Stomach (tissue), 9 donors: ENCODE data around the gene AP4E1. TPM values are rescaled to one million over a fixed set of nuclear protein-coding genes. Genes with fewer than 3 reads are reported as not detected.

Experiments used
- DNase-seq, 2 donors: peaks; one replicate each; pipeline versions ENCODE4 v3.0.0 to v3.0.0-alpha.2; 2013 to 2019
- H3K27ac ChIP-seq, 5 donors: fragments of 200-600 bp in 4 of 5; sonication (generic) in 4 of 5; one replicate each; pipeline ENCODE4 v1.5.1; 2013 to 2019; ENCODE audit warnings: mild to moderate bottlenecking in 1 of 5, moderate library complexity in 1 of 5
- H3K27me3 ChIP-seq, 3 donors: fragments of 200-600 bp; sonication (generic); one replicate each; pipeline ENCODE4 v1.5.1; 2017 to 2019; ENCODE audit warnings: mixed run types in 1 of 3
- H3K36me3 ChIP-seq, 4 donors: fragments of 200-600 bp; sonication (generic); 1 replicate in 3 of 4; 2 replicates in 1 of 4; pipeline ENCODE4 v1.5.1; 2016 to 2019
- H3K4me1 ChIP-seq, 4 donors: fragments of 200-600 bp; sonication (generic); one replicate each; pipeline ENCODE4 v1.5.1; 2016 to 2019
- H3K4me3 ChIP-seq, 4 donors: fragments of 200-600 bp; sonication (generic) in 3 of 4; one replicate each; pipeline ENCODE4 v1.5.1; 2016 to 2019; ENCODE audit warnings: mild to moderate bottlenecking in 1 of 4
- H3K9me3 ChIP-seq, 4 donors: fragments of 200-600 bp; sonication (generic); one replicate each; pipeline ENCODE4 v1.5.1; 2016 to 2019
- EP300 ChIP-seq: sonication (generic); formaldehyde crosslinking; IDR thresholded peaks from one replicate; pipeline ENCODE4 v1.6.1; 2017; ENCODE audit warnings: antibody characterized with exemption
- POLR2A ChIP-seq, 4 donors: fragments of 450-650 bp; IDR thresholded peaks; one replicate each; pipeline ENCODE4 v1.6.1; 2016; ENCODE audit warnings: antibody characterized with exemption in 4 of 4, control low read depth in 2 of 4, mild to moderate bottlenecking in 1 of 4, moderate library complexity in 1 of 4
- POLR2AphosphoS5 ChIP-seq, 3 donors: sonication (generic); formaldehyde crosslinking; IDR thresholded peaks; one replicate each; pipeline ENCODE4 v1.6.1; 2016; ENCODE audit warnings: antibody characterized with exemption in 3 of 3
- WGBS, 5 donors: extraction: QIAGEN DNeasy Blood & Tissue Kit in 3 of 5; methylation state at CpG; one replicate each; pipeline versions ENCODE4 v1.1.5 to v1.1.7; 2013 to 2018; 5-methylcytosine and 5-hydroxymethylcytosine counted together
- intact Hi-C: fragments of 100-400 bp; cut with DNase I; formaldehyde crosslinking; loops from one replicate; pipeline ENCODE4 v1.15.1; 2023; ENCODE audit warnings: low total_unique reads
- polyA plus RNA-seq, 3 donors: library from polyadenylated mRNA; stranded (reverse); fragments of 200-250 nt; gene quantifications; one replicate each; pipeline ENCODE4 v1.2.3, GENCODE V29; 2013
- total RNA-seq, 5 donors: library from RNA; depleted of rRNA; stranded (reverse); fragments of >200 nt; gene quantifications; one replicate each; pipeline versions ENCODE4 v1.1.0 to v1.2.3, GENCODE V29; 2014 to 2016
- TF ChIP-seq, protein P1 (sequence below), 7 experiments: fragments of 450-650 bp in 4 of 7; fragments of 200-600 bp in 3 of 7; sonication (generic) in 3 of 7; IDR thresholded peaks; one replicate each; pipeline ENCODE4 v1.5.1; 2016 to 2019; ENCODE audit warnings: antibody characterized with exemption in 7 of 7, control low read depth in 2 of 7, mild to moderate bottlenecking in 1 of 7
- donor health status: healthy with polysubstance abuse.
- donor health status: Bipolar disorder and iron deficiency.
- donor health status: healthy.

The AP4E1 gene
- total and polyA plus RNA-seq, 8 donors: 1.8 to 31.9 (median 7.6) TPM

DNA sequence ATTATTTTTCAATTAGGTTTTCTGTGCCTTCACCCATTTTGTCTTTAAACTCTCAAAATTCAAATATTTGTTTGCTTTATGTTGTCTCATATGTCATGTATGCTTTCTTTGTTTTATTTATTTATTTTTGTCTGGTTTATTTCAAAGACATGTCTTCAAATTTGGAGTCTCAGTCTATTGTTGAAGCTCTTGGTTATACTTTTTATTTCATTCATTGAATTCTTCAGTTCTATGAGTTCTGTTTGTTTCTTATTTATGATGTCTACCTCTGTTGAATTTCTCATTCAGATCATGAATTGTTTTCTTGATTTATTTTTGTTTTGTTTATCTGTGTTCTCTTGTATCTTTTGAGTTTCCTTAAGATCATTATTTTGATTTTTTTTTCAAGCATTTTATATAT is 55.6 kb downstream of the AP4E1 start:
- peaks cover 15 to 73% (median 46%) of the 10 kb centered on the region in 4 donors for H3K36me3 ChIP-seq
- H3K9me3 ChIP-seq: peaks cover 0 to 40% (median 18%) of the 10 kb centered on the region in 4 donors
- no peak for TF ChIP-seq POLR2AphosphoS5 (IDR thresholded peaks at IDR 0.05)
- no peak for TF ChIP-seq EP300
- no peak for TF ChIP-seq POLR2A (IDR thresholded peaks at IDR 0.05)
- TF ChIP-seq, protein P1, sequence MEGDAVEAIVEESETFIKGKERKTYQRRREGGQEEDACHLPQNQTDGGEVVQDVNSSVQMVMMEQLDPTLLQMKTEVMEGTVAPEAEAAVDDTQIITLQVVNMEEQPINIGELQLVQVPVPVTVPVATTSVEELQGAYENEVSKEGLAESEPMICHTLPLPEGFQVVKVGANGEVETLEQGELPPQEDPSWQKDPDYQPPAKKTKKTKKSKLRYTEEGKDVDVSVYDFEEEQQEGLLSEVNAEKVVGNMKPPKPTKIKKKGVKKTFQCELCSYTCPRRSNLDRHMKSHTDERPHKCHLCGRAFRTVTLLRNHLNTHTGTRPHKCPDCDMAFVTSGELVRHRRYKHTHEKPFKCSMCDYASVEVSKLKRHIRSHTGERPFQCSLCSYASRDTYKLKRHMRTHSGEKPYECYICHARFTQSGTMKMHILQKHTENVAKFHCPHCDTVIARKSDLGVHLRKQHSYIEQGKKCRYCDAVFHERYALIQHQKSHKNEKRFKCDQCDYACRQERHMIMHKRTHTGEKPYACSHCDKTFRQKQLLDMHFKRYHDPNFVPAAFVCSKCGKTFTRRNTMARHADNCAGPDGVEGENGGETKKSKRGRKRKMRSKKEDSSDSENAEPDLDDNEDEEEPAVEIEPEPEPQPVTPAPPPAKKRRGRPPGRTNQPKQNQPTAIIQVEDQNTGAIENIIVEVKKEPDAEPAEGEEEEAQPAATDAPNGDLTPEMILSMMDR (IDR thresholded peaks at IDR 0.05): no peak
- H3K4me3 ChIP-seq: no peak overlapping the region
- no peak for DNase-seq
- no peaks in the 10 kb centered on the region for H3K27me3 ChIP-seq
- no peak overlapping the region for H3K27ac ChIP-seq
- H3K4me1 ChIP-seq: no peaks in the 10 kb centered on the region
- intact Hi-C loops: no loop called here

DNA sequence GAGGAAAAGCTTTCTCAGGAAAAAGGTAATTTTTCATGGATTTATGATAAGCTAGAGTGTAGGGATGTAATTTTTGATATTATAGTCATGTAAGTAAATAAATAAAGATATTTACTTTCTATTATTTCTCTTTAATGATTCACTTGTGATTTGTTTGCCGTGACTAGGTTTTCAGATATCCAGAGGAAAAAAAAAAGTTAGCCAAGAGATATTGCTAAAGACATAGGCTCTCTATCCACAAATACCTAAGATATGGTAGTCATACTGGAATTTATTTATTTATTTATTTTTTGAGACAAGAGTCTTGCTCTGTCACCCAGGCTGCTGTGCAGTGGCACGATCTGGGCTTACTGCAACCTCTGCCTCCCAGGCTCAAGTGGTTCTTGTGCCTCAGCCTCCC is 59.9 kb downstream of the AP4E1 start:
- Histone ChIP-seq H3K4me3 (no peak overlapping the region), H3K27ac (no peak overlapping the region), H3K27me3 (no peaks in the 10 kb centered on the region), H3K4me1 (no peaks in the 10 kb centered on the region), H3K9me3 (peaks cover 0 to 60% (median 38%) of the 10 kb centered on the region in 4 donors), H3K36me3 (peaks cover 20 to 92% (median 64%) of the 10 kb centered on the region in 4 donors)
- TF ChIP-seq POLR2A (IDR thresholded peaks at IDR 0.05) (no peak), EP300 (no peak)
- WGBS, 5 donors: 96 to 100% (median 98%) methylated on average over 2 of the region's 2 CpGs
- DNase-seq: no peak
- intact Hi-C loops: no loop called here

DNA sequence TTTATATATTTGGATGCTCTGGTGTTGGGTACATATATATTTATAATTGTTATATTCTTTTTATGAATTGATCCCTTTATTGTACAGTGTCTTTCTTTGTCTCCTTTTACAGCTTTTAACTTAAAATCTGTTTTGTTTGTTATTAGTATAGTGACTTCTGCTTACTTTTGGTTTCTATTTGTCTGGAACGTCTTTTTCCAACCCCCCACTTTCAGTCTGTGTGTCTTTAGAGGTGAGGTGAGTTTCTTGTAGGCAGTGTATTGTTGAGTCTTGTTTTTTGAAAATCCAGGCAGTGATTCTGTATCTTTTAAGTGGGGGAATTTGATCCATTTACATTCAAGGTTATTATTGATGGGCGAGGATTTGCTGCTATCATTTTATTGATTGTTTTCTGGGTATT is 62.0 kb downstream of the AP4E1 start:
- H3K4me1 ChIP-seq: no peaks in the 10 kb centered on the region
- DNase-seq: no peak
- no peak overlapping the region for H3K4me3 ChIP-seq
- H3K27ac ChIP-seq: no peak overlapping the region
- 86 to 95% (median 93%) methylated on average over 2 of the region's 2 CpGs for WGBS, 5 donors
- H3K9me3 ChIP-seq: peaks cover 0 to 38% (median 24%) of the 10 kb centered on the region in 4 donors
- H3K27me3 ChIP-seq: no peaks in the 10 kb centered on the region
- intact Hi-C loops: no loop called here
- H3K36me3 ChIP-seq: peaks cover 22 to 91% (median 79%) of the 10 kb centered on the region in 4 donors
- TF ChIP-seq, protein P1 (IDR thresholded peaks at IDR 0.05): no peak
- no peak for TF ChIP-seq POLR2A (IDR thresholded peaks at IDR 0.05)
- TF ChIP-seq POLR2AphosphoS5 (IDR thresholded peaks at IDR 0.05): no peak
- no peak for TF ChIP-seq EP300

DNA sequence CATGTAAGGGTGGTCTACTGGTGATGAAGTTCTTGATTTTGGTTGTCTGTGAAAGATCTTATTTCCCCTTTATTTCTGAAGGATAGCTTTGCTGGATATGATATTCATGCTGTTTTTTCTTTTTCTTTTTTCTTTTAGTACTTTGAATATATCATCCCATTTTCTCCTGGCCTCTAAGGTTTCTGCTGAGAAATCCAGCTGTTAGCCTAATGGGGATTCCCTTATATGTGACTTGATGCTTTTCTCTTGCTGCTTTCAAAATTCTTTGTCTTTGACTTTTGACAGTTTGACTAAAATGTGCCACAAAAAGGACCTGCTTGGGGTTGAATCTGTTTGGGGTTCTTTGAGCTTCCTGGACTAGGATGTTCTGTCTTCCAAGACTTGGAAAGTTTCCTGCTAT is 62.6 kb downstream of the AP4E1 start:
- DNase-seq: no peak
- TF ChIP-seq, protein P1 (IDR thresholded peaks at IDR 0.05): no peak
- TF ChIP-seq EP300 (no peak), POLR2A (IDR thresholded peaks at IDR 0.05) (no peak), POLR2AphosphoS5 (IDR thresholded peaks at IDR 0.05) (no peak)
- intact Hi-C loops: no loop called here
- Histone ChIP-seq H3K4me1 (no peaks in the 10 kb centered on the region), H3K36me3 (peaks cover 22 to 85% (median 79%) of the 10 kb centered on the region in 4 donors), H3K27ac (no peak overlapping the region), H3K4me3 (no peak overlapping the region), H3K27me3 (no peaks in the 10 kb centered on the region), H3K9me3 (peaks cover 0 to 32% (median 24%) of the 10 kb centered on the region in 4 donors)

DNA sequence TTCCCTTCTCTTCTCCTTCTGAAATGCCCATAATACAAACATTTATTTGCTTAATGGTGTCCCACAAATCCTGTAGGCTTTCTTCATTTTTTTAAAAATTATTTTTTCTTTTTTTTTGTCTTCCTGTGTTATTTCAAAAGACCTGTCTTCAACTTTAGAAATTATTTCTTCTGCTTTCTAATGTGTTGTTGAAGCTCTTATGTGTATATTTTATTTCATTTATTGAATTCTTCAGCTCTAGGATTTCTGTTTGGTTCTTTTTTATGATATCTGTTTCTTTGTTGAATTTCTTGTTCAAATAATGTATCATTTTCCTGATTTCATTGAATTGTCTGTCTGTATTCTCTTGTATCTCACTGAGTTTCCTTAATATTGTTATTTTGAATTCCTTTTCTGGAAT is 63.1 kb downstream of the AP4E1 start:
- Histone ChIP-seq H3K27ac (no peak overlapping the region), H3K4me3 (no peak overlapping the region), H3K36me3 (peaks cover 22 to 82% (median 79%) of the 10 kb centered on the region in 4 donors), H3K4me1 (peaks cover 0 to under 1% (median 0%) of the 10 kb centered on the region in 4 donors), H3K27me3 (no peaks in the 10 kb centered on the region), H3K9me3 (peaks cover 0 to 32% (median 24%) of the 10 kb centered on the region in 4 donors)
- intact Hi-C loops: no loop called here
- DNase-seq: no peak
- TF ChIP-seq POLR2A (IDR thresholded peaks at IDR 0.05) (no peak), POLR2AphosphoS5 (IDR thresholded peaks at IDR 0.05) (no peak), EP300 (no peak)
- TF ChIP-seq, protein P1 (IDR thresholded peaks at IDR 0.05): no peak
